K562 (cell line): ENCODE data around the gene TRIM14. TPM values are rescaled to one million over a fixed set of nuclear protein-coding genes. Genes with fewer than 3 reads are reported as not detected.

Experiments used
- ETV1 ChIP-seq: fragments of 450-650 bp; conservative IDR thresholded peaks from 2 replicates; pipeline ENCODE4 v1.6.1; 2016; ENCODE audit warnings: missing genetic modification characterization, control low read depth, low read depth, missing compliant biosample characterization
- ETV5 ChIP-seq: sonication (generic); formaldehyde crosslinking; IDR thresholded peaks from 2 replicates; pipeline ENCODE4 v1.4.0; 2020; ENCODE audit warnings: low read depth, mild to moderate bottlenecking, missing genetic modification reagents
- KDM2B ChIP-seq: fragments of 250-450 bp; sonication (Bioruptor Pico); IDR thresholded peaks from 2 replicates; pipeline ENCODE4 v1.8.0; 2021; ENCODE audit warnings: mild to moderate bottlenecking, moderate library complexity
- LARP7 ChIP-seq: fragments of 450-650 bp; IDR thresholded peaks from 2 replicates; pipeline ENCODE4 v1.6.1; 2016
- MEF2D ChIP-seq: conservative IDR thresholded peaks from 2 replicates; pipeline ENCODE4 v1.6.1; 2016; ENCODE audit warnings: low read depth, missing genetic modification characterization, missing compliant biosample characterization
- NFATC3 ChIP-seq: fragments of 450-650 bp; IDR thresholded peaks from 2 replicates; pipeline ENCODE4 v1.6.1; 2017; ENCODE audit warnings: mild to moderate bottlenecking
- NFE2L1 ChIP-seq: fragments of 450-650 bp; IDR thresholded peaks from 2 replicates; pipeline ENCODE4 v1.6.1; 2016; ENCODE audit warnings: missing genetic modification characterization, low read depth, mild to moderate bottlenecking, missing compliant biosample characterization, moderate library complexity, borderline replicate concordance
- NFIX ChIP-seq: fragments of 250-450 bp; sonication (Bioruptor Pico); IDR thresholded peaks from 2 replicates; pipeline ENCODE4 v1.4.0; 2020; ENCODE audit warnings: low read depth, mild to moderate bottlenecking, moderate library complexity
- NONO ChIP-seq, 2 experiments: fragments of 200-400 bp in 1 of 2; fragments of 450-650 bp in 1 of 2; formaldehyde crosslinking in 1 of 2; IDR thresholded peaks; 2 replicates each; pipeline ENCODE4 v1.6.1; 2017; ENCODE audit warnings: low read depth in 2 of 2, mild to moderate bottlenecking in 2 of 2, moderate library complexity in 2 of 2, low read length in 1 of 2
- RFX1 ChIP-seq: fragments of 450-650 bp; IDR thresholded peaks from 2 replicates; pipeline ENCODE4 v1.6.1; 2016; ENCODE audit warnings: mild to moderate bottlenecking, moderate library complexity
- TCFL5 ChIP-seq: fragments of 250-450 bp; sonication (Bioruptor Pico); conservative IDR thresholded peaks from 2 replicates; pipeline ENCODE4 v1.6.1; 2021; ENCODE audit warnings: mild to moderate bottlenecking, moderate library complexity, matching md5 sums
- TEAD2 ChIP-seq: fragments of 450-650 bp; IDR thresholded peaks from 2 replicates; pipeline ENCODE4 v1.6.1; 2016; ENCODE audit warnings: missing genetic modification characterization, control low read depth, missing compliant biosample characterization
- ZNF175 ChIP-seq: fragments of 200-800 bp; sonication (Bioruptor generic); IDR thresholded peaks from 2 replicates; pipeline ENCODE4 v1.6.1; 2016; ENCODE audit warnings: low read depth, mild to moderate bottlenecking, missing genetic modification characterization, missing compliant biosample characterization
- ZNF197 ChIP-seq: fragments of 200-800 bp; sonication (Bioruptor generic); IDR thresholded peaks from 2 replicates; pipeline ENCODE4 v1.6.1; 2016; ENCODE audit warnings: low read depth, missing genetic modification characterization, missing compliant biosample characterization
- ZNF239 ChIP-seq: fragments of 250-450 bp; sonication (Bioruptor Pico); IDR thresholded peaks from 2 replicates; pipeline ENCODE4 v1.4.0; 2020; ENCODE audit warnings: mild to moderate bottlenecking
- ZNF354B ChIP-seq: fragments of 250-450 bp; sonication (Bioruptor Pico); IDR thresholded peaks from 2 replicates; pipeline ENCODE4 v1.4.0; 2020
- polyA plus RNA-seq, 8 experiments: library from polyadenylated mRNA; depleted of rRNA in 4 of 8; stranded (reverse) in 5 of 8; unstranded in 3 of 8; fragments of >200 nt; fragmentation: Nextera tagmentation in 2 of 8; fragmentation: Illumina TruSeq in 1 of 8; extraction: Ambion mirVana in 2 of 8; extraction: Trizol in 1 of 8; gene quantifications; 2 replicates each; pipeline versions ENCODE4 v1.2.1 to v1.2.3, GENCODE V29; 2011 to 2014; ENCODE audit warnings: inconsistent platforms in 1 of 8, missing spikeins in 1 of 8
- total RNA-seq, 7 experiments: library from RNA; depleted of rRNA in 6 of 7; stranded (reverse); fragments of >200 nt in 6 of 7; fragmentation: Illumina TruSeq in 2 of 7; extraction: Trizol in 2 of 7; gene quantifications; 2 replicates each; pipeline versions ENCODE4 v1.2.1 to v1.2.3, GENCODE V29; 2011 to 2021; ENCODE audit warnings: low replicate concordance in 1 of 7
- TF ChIP-seq, protein P1 (sequence below), 2 experiments: IDR thresholded peaks in 1 of 2; conservative IDR thresholded peaks in 1 of 2; 2 replicates each; pipeline ENCODE4 v1.6.1; 2016; ENCODE audit warnings: low read depth in 2 of 2, mild to moderate bottlenecking in 1 of 2, missing compliant biosample characterization in 1 of 2, missing genetic modification characterization in 1 of 2, moderate library complexity in 1 of 2
- TF ChIP-seq, protein P2 (sequence below), 2 experiments: fragments of 200-800 bp in 1 of 2; sonication (Bioruptor generic) in 1 of 2; sonication (generic) in 1 of 2; formaldehyde crosslinking in 1 of 2; IDR thresholded peaks in 1 of 2; conservative IDR thresholded peaks in 1 of 2; 2 replicates each; pipeline versions ENCODE4 v1.5.0 to v1.6.1; 2016 to 2020; ENCODE audit warnings: missing compliant biosample characterization in 1 of 2, missing genetic modification characterization in 1 of 2, missing genetic modification reagents in 1 of 2
- TF ChIP-seq, protein P3 (sequence below): fragments of 250-450 bp; sonication (Bioruptor Pico); IDR thresholded peaks from 2 replicates; pipeline ENCODE4 v1.4.0; 2020
- TF ChIP-seq, protein P4 (sequence below): sonication (generic); formaldehyde crosslinking; IDR thresholded peaks from 2 replicates; pipeline ENCODE4 v1.8.1; 2023; ENCODE audit warnings: mild to moderate bottlenecking, missing genetic modification reagents

TRIM14 gene
- total and polyA plus RNA-seq, 9 of the 15 experiments (the other 6 are each of a cell fraction or from before 2014, with no cell fraction given) = 7.6 to 41.0 (median 17.9) TPM

DNA sequence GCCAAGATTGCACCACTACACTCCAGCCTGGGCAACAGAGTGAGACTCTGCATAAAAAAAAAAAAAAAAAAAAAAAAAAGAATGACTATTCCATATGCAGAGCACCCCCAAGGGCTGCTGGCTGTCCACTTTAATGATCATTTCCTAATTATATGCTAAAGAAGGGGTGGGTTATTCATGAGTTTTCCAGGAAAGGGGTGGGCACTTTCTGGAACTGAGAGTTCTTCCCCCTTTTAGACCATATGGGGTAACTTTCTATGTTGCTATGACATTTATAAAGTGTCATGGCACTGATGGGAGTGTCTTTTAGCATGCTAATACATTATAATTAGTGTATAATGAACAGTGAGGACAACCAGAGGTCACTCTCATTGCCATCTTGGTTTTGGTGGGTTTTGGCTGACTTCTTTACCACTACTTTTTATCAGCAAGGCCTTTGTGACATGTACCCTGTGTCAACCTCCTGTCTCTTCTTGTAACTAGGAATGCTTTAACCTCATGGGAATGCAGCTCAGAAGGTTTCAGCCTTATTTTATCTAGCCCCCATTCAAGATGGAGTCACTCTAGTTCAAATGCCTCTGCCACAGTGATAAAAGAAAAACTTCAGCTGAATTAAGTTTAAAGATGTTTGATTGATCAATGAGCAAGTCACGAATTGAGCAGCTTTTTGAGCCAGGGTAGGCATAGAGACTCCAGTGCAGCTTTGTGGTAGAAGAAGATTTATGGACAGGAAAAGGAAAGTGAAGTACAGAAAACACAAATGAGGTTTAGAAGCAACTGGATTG, 69.5 kb downstream of the TRIM14 start (continued):
- TF ChIP-seq, protein P1, sequence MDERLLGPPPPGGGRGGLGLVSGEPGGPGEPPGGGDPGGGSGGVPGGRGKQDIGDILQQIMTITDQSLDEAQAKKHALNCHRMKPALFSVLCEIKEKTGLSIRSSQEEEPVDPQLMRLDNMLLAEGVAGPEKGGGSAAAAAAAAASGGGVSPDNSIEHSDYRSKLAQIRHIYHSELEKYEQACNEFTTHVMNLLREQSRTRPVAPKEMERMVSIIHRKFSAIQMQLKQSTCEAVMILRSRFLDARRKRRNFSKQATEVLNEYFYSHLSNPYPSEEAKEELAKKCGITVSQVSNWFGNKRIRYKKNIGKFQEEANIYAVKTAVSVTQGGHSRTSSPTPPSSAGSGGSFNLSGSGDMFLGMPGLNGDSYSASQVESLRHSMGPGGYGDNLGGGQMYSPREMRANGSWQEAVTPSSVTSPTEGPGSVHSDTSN (CRISPR knock-in tag; IDR thresholded peaks at IDR 0.05; ENCODE audit: low read depth) = no peak
- TF ChIP-seq, protein P1 (tag; conservative IDR thresholded peaks at IDR 0.05; ENCODE audit: low read depth) = peak; percentile 50
- TF ChIP-seq, protein P2, sequence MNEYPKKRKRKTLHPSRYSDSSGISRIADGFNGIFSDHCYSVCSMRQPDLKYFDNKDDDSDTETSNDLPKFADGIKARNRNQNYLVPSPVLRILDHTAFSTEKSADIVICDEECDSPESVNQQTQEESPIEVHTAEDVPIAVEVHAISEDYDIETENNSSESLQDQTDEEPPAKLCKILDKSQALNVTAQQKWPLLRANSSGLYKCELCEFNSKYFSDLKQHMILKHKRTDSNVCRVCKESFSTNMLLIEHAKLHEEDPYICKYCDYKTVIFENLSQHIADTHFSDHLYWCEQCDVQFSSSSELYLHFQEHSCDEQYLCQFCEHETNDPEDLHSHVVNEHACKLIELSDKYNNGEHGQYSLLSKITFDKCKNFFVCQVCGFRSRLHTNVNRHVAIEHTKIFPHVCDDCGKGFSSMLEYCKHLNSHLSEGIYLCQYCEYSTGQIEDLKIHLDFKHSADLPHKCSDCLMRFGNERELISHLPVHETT (CRISPR knock-in tag; conservative IDR thresholded peaks at IDR 0.05 in 1 of 2, IDR thresholded peaks at IDR 0.05 in 1 of 2) = peak in 1 of 2 experiments; percentile 75; a peak in 2 of 4 replicates
- no peak for TF ChIP-seq ETV5 (CRISPR knock-in tag)
- TF ChIP-seq NONO (IDR thresholded peaks at IDR 0.05; ENCODE audit: low read depth in 2 of 2, low read length in 1 of 2) = no peak
- peak; percentile 57 for TF ChIP-seq ZNF239 (CRISPR knock-in tag)
- TF ChIP-seq TCFL5 (CRISPR knock-in tag) = peak; percentile 62; the same call in 1 of the 2 replicates
- TF ChIP-seq LARP7 = no peak
- TF ChIP-seq NFATC3 = no peak
- no peak for TF ChIP-seq NFIX
- TF ChIP-seq RFX1 = peak; percentile 72
- TF ChIP-seq TEAD2 (tag) = peak; percentile 67; the same call in 1 of the 2 replicates
- peak; percentile 69; the same call in 1 of the 2 replicates for TF ChIP-seq ZNF354B
- TF ChIP-seq ZNF175 = peak; percentile 78
- TF ChIP-seq, protein P3, sequence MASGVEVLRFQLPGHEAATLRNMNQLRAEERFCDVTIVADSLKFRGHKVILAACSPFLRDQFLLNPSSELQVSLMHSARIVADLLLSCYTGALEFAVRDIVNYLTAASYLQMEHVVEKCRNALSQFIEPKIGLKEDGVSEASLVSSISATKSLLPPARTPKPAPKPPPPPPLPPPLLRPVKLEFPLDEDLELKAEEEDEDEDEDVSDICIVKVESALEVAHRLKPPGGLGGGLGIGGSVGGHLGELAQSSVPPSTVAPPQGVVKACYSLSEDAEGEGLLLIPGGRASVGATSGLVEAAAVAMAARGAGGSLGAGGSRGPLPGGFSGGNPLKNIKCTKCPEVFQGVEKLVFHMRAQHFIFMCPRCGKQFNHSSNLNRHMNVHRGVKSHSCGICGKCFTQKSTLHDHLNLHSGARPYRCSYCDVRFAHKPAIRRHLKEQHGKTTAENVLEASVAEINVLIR (CRISPR knock-in tag) = peak; percentile 59; the same call in 1 of the 2 replicates
- TF ChIP-seq, protein P4, sequence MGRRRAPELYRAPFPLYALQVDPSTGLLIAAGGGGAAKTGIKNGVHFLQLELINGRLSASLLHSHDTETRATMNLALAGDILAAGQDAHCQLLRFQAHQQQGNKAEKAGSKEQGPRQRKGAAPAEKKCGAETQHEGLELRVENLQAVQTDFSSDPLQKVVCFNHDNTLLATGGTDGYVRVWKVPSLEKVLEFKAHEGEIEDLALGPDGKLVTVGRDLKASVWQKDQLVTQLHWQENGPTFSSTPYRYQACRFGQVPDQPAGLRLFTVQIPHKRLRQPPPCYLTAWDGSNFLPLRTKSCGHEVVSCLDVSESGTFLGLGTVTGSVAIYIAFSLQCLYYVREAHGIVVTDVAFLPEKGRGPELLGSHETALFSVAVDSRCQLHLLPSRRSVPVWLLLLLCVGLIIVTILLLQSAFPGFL (CRISPR knock-in tag) = no peak
- peak; percentile 79; the same call in 1 of the 2 replicates for TF ChIP-seq ZNF197 (CRISPR knock-in tag)
- 0 out of 2 replicates have a peak, but pooled peaks have one; percentile 68 for TF ChIP-seq KDM2B
- peak; percentile 89 for TF ChIP-seq MEF2D (tag)
- peak; percentile 55; the same call in 1 of the 2 replicates for TF ChIP-seq NFE2L1
- TF ChIP-seq ETV1 (tag) = peak; percentile 58; the same call in 1 of the 2 replicates
